Measurements from ENCODE around the gene JADE2.

- TF ChIP-seq CTCF (IDR thresholded peaks at IDR 0.05): no peak
- no peak for TF ChIP-seq POLR2A (IDR thresholded peaks at IDR 0.05)
Measured at GRCh38 chr5:134552301-134552700, 26.8 kb downstream of the JADE2 start.

All from right lobe of liver (tissue), 4 donors.